HG03060 (cell line): ENCODE data around the gene TMEM45A.
A peak's percentile ranks its signal among the peaks of the same experiment; 100 is the strongest.
"Not testable (repeated sequence)": the region's sequence is repeated elsewhere in the genome, so short reads cannot be mapped to it uniquely, and the experiment has no call there.

Experiments used
- ATAC-seq: cut with Tn5 transposase; IDR thresholded peaks from one replicate; pipeline ENCODE4 v1.9.1; 2021; ENCODE audit warnings: low read depth, moderate number of reproducible peaks; ENCODE audit not compliant: unreplicated experiment

TMEM45A gene

DNA sequence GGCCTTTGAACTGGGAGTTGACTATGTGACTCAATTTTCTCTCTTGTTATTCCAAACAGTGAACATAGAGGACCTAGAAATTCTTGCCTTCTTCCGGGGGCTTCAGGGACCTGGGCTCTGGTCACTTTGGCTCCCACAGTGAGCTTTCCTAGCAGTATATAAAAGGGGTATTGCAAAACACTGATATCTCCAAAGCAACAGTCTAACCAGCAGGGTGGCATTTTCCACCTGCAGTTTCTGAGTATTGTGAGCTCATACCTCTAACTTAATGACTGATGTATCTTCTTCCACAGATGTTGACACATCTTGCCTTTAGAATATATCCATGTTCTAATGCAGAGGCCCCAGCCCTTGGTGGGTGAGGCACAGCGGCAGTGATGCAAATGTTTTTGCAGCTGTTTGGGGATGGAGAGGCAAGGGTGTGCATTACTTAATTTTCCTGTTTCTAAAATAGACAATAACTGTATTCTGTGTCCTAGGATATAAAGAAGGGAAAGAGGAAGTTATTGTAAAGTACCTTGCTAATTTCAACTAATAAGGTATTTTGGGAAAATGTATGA, 71.3 kb downstream of the TMEM45A start:
- no peak for ATAC-seq

DNA sequence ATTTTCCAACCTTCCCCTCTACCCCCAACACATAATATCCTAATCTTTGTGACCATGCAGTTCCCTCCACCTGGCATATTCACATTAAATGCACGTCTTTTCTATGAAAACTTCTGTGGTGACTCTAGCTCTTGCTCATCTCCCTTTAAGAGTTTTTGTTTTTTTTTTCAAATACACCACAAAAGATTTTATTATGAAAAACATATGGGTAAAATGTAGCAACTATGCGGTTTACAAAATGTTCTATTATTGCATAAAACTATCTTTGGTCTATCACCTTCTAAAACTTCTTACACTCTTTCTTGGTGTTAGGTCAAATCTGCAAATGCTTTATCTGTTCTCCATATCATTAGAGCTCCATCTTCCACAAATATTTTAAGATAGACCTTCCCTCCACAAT, 78.4 kb downstream of the TMEM45A start:
- ATAC-seq = no peak

DNA sequence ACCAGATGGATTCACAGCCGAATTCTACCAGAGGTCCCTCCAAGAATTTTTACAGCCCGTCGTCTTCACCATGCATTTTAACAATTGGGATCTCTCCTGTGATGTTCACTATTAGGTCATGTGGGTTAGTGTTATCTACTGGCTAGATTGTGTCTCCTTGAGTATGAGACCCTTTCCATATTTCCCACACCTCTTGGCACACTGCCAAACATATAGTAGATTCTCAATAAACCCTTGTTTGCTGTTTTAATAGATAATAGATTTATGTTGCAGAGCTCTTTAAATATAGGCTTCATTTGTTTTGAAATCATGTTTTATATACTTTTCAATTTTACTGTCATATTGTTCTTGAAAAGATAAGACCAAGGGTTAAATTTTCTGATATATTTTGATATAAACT, 82.1 kb downstream of the TMEM45A start:
- no peak for ATAC-seq

DNA sequence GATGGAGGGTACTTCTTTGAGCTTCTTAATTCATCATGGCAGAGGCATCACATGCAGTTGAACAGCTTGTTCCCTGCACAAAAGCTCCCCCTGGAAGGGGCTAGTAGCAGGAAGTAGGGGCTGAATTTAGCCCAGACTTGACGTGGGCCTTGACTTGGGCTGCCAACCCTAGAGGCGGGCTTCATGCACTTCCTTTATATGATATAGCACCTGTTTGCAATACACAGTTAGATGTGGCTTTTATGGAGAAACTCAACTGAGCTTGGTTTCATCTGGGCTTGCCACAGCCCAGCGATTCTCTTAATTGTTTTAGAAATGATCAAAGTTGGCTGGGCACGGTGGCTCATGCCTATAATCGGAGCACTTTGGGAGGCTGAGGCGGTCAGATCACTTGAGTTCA, 83.3 kb downstream of the TMEM45A start:
- no peak for ATAC-seq

DNA sequence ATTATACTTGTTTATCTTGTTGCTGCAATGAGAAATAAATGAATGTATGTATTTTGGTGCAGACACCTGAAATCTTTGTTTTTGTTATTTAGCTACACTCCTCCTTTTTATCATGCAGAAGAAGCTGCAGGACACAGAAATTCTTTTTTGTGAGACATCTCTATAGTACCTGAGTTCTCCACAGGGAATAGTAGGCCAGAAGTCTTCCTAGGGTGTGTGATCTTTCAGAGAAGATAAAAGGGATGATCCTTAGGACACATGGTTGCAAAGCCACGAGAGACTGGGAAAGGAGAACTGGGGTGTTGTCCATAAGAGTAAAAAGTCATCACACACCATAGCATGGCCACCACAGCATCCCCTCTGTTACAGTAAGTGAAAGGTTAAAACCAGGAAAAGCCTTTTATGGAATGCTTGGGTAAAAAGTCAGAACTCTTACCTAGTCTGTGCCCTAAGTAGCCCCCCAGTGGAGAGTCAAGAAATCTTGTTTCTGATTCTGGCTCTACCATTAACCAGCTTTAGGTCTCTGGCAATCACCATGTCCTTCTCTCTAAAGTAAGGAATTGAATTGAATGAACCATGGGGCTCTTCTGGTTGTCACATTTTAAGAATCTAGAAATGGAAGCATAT, 85.1 kb downstream of the TMEM45A start:
- ATAC-seq = no peak

DNA sequence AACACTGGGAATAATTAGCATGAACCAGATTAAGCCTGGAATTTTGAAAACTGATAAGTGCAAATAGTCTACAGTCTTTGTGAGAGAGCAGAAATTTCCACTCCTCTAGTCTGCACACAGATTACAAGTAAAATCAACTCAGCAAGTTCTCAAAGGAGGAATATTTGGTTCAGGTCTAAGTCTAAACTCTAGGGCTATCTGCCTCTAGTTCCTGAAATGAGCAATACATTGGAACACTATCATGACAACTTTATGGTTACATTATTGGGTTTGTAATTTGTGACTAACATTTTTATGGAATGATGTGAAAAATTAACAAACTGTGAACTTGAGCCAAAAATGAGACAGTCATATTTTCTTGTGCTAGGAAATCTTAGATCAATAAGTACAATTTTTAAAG, 86.2 kb downstream of the TMEM45A start:
- no peak for ATAC-seq

DNA sequence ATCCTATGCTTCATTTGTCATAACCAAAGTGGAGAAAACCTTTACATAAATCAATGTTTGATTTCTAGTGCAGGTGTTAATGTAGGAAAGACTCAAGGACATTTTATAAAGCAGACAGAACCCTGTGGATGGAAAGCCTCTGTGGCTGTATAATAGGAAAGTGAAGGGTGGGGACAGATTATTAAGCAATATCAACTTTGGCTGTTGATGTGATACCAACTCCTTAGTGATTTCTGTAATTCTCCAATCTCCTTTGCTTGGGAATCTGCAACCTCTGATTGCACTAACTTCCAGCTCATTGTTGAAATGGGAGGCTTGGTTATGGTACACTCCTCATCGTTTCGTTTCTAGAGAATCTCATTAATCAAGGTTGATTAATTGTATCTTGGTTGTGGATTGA, 87.7 kb downstream of the TMEM45A start:
- ATAC-seq = no peak

DNA sequence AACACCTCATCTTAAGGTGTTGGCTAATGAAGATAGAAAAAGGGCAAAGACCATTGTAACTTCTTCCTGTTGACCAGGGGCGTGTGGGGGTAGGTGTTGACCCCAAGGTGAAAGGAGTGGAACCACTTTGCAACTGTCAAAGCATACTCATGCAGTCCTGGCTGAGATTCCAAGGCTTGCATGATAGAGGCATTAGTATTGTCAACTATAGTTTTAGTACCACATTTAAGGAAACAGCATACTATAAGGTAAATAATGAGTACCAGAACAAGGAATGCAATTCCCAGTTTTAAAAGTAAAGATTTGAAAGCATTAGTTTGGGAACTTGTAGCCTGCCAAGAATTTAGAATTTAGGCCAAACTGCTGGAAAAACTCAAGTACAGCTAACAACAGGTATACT, 89.2 kb downstream of the TMEM45A start:
- no peak for ATAC-seq

DNA sequence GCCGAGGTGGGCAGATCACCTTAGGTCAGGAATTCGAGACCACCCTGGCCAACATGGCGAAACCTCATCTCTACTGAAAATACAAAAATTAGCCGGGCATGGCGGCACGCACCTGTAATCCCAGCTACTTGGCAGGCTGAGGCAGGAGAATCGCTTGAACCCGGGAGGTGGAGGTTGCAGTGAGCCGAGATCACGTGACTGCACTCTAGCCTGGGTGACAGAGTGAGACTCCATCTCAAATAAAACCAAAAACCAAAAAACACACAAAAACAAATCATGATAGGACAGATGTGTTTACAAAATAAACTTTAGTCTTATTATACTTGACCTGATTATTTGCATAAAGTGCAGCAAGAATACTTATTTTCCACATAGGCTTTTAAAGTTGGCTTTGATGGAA, 89.7 kb downstream of the TMEM45A start:
- not testable (repeated sequence) for ATAC-seq

DNA sequence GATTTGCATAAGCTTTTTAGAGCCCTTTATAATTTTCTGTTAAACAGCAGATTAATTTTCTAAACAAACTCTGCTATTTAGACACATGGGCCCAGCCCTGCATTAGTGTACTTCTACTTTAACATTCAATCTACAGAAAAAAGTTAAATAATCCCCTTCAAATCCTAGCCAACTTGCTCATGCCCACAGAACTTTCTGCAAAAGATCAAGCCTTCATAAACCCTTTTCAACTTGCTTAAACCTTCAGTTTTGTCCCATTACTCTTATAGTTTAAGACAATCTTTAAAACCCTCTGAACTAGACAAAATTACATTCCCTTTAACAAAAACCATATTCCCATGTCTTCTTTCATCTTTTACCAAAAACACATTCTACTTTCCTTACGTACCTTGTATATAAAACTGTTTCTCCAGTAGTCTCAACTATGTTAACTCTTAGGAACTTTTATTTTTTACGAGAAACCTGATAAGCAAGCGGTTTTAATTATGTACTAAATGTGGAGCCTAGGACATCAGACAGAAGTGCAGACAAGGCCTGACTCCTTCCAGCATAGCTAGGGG, 91.8 kb downstream of the TMEM45A start:
- no peak for ATAC-seq

DNA sequence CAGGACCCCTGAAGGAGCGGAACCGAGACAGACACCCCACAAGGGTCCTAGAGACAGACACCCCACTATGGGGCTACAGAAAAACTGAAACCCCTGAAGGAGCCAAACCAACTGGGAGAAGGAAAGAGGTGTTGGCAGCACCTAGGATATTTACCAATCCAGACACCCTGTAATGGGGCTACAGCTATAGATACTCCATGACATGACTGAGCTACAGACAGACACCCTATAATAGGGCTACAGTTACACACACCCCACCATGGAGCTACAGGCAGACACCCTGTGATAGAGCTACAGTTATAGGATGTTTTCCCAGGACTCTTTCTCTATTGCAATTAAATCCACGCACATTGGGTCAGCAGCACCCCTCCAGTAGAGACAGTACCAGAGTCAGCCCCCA, 94.4 kb downstream of the TMEM45A start:
- ATAC-seq = no peak

DNA sequence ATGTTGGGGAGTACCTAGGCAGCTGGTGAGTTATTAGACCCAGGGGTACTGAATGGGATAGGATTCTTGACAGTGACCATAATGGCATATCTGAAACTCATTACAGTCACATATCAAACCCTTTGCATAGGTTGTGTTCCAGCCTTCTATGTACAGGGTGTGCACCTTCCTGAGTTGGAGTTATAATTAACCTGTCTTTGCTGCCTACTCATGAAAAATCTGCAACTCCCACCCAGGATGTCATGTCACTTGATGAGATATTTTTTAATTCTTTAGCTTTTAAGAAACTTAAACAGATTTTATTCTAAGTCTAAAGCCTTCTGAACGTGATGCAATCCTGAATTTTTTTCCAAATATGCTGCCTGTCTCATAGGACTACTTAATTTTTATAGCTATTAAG, 95.8 kb downstream of the TMEM45A start:
- ATAC-seq = no peak

DNA sequence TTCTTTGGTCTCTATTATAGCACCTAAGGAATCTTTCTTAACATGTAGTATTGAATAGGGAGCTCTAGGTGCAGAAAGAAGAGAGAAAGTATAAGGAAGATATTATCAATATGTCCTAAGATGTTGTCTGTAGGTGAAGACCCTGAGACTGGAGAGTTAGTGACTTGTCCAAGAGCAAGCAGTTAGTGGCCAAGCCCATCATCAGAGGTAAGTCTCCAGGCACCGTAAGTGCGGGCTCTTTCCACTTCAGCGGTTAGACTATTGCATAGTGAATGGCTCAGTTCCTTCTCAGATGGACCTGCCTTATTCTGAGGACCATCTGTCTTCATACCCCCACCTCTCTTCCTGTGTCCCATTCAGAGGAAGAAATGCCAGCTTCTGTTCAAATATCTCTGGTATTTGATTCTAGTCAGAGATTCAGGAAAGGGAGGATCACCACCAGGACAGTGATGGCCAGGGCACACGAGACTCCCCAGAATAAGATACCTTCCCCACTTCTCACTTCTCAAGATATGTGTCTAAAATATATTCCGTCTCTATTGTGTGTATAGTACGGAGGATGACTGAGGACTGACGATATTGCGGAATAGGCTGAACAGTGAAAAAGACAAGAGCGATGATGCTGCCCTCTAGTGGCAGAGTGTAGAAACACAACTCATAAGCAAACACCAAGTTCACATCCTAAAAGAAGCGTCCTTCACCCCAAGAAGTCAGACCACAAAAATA, 97.9 kb downstream of the TMEM45A start:
- ATAC-seq = no peak

DNA sequence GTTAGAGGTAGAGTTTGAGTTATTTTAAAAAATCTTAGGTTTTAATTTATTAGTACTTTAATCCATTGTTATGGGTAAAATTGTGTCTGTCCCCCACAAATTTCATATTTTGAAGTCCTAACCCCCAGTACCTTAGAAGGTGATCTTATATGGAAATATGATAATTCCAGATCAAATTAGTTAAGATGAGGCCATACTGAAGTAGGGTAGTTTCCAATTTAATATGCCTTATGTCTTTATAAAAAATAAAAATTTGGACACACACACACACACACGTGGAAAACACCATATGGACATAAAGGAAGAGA, 98.4 kb downstream of the TMEM45A start:
- no peak for ATAC-seq

DNA sequence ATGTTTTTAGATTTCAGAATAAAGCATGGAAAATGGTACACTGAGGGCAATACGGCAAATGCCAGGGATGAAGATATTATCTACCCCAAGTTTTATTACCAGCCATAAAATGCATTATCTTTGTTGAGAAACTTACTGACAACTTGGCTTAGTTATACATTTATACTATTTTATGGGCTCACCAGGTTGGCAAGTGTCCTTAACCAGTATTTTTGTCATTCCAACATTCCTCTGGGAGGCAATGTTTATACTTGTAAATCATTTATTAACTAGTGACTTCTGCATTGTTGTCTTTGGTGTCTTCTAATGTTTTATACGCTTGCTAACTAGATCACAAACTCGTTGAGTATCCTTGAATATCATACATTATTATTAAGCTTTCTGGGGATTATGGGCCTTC, 99.0 kb downstream of the TMEM45A start:
- no peak for ATAC-seq

DNA sequence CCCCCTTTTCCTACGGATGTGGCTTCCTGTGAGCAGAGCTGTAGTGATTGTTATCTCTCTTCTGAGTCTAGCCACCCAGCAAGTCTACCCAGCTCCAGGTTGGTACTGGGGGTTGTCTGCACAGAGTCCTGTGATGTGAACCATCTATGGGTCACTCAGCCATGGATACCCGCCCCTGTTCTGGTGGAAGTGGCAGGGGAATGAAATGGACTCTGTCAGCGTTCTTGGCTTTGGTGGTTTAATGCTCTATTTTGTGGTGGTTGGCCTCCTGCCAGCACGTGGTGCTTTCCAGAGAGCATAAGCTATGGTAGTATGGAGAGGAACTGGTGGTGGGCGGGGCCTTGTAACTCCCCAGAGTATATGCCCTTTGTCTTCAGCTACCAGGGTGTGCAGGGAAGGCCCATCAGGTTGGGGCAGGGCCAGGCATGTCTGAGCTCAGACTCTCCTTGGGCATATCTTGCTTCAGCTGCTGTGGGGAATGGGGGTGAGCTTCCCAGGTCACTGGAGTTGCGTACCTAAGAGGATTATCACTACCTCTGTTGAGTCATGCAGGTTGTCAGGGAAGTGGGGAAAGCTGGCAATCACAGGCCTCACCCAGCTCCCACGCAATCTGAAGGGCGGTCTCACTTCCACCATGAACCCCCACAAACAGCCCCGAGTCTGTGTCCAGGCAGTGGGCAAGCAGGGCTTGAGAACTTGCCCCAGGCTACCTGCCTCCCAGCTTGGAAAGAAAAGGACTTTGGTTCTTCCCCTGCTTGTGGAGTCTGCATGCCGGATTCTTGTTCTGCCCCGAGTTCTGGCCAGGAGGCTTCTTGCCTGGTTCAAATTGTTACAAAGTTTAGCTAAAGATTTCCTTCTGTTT, 108.0 kb downstream of the TMEM45A start:
- ATAC-seq = no peak

DNA sequence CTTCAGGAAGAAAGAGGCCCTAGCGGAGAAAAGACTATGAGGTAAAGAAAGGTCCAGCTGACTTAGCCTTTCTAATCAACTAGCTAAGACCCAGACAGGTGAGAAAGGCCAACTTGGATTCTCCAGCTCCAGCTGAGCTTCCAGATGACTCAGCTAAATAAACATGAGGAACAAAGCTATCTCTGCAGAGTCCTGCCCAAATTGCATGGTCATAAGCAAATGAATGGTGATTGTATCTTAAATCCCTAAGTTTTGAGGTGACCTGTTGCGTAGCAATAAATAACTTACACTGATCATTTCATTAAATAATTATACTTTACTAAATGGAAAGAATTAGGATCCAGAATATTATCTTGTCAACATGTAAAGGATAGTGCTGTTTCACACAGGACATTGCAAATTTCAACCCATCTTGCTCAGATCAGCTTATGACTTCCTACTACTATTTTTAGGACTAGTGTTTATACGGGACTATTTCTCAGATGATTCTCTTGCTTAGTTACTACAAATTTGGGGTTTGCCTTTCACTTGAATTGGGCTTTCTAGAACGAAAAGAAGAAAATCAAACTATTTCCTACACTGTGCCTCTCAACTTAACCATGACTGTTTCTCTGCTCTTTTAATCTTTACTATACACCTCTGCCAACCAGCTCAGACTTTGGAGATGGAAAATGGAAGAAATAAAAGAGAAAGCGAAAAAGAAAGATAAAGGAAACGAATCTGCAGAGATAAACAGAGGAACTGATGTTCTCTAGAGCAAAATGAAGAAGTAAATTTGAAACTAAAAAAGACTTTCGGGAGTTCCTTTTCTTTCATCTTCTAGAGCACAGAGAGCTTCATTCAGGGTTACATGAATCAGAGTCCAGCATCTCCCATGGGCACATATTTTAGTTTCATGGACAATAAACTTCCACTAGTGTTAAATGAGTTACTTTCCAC, 110.4 kb downstream of the TMEM45A start:
- no peak for ATAC-seq

DNA sequence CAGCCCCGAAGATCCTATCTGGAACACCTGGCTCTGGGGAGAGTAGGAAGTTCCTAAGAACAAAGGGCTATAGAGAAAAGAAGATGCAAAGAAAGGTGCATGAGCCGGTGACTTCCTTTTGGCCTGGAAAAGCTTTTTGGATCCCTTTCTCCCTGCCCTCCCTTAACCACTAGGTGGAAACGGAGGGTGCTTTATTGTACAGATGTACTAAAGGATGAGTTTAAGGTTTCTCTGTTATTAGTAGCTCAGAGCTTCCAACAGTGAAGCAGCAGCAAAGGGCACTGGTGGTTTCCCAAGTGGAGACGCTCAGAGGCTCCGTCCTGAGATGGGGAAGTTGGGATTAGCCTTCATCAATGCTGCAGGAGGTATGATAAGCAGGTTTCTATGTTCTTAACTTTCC, 111.0 kb downstream of the TMEM45A start:
- no peak for ATAC-seq

DNA sequence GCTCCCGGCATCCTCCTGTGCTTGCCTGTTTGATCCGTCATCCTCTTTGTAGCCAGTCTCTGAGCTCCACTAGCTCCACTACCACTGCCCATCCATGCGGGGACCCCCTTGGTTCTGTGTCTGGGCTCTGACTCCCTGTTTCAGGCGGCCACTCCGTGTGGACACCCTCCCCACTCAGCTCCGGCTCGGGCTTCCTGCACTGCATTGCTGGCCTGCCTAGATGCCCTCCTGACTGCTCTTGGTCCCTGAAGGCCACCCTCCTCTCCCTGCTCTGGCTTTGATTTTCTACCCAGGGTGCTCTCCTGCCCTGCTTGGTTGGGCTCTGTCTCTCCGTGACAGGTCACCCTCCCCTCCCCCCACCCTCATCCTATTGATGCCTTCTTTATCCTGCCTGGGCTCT, 112.9 kb downstream of the TMEM45A start:
- ATAC-seq = no peak

DNA sequence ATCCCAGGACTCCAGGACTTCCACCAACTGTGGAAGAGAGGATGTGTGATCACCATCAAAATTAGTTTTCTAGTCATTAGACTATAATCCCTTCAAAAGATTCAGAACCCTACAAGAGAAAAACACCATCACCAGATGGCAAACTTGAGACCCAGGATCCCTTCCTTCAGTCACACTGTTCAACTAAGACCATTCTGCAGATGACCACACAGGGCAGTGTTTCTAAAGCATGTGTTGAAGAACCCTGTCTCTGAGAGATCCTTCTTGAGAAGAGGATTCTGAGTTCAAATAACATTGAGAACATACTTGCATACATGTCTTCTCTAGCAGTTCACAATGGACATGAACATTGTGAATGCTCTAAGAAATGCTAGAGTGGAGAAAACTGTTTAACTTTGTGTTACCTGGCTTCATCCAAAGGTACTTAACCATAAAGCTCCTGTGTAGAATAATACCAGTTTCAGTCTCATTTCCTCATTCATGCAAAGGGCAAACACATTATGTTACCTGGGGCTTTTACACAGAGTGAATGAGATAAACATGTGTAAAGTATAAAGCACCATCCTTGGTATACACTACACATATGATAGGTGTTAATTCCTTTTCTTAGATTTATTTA, 114.6 kb downstream of the TMEM45A start:
- ATAC-seq = peak; percentile 76
